ENCODE data around the gene AKT1.

The AKT1 gene

DNA sequence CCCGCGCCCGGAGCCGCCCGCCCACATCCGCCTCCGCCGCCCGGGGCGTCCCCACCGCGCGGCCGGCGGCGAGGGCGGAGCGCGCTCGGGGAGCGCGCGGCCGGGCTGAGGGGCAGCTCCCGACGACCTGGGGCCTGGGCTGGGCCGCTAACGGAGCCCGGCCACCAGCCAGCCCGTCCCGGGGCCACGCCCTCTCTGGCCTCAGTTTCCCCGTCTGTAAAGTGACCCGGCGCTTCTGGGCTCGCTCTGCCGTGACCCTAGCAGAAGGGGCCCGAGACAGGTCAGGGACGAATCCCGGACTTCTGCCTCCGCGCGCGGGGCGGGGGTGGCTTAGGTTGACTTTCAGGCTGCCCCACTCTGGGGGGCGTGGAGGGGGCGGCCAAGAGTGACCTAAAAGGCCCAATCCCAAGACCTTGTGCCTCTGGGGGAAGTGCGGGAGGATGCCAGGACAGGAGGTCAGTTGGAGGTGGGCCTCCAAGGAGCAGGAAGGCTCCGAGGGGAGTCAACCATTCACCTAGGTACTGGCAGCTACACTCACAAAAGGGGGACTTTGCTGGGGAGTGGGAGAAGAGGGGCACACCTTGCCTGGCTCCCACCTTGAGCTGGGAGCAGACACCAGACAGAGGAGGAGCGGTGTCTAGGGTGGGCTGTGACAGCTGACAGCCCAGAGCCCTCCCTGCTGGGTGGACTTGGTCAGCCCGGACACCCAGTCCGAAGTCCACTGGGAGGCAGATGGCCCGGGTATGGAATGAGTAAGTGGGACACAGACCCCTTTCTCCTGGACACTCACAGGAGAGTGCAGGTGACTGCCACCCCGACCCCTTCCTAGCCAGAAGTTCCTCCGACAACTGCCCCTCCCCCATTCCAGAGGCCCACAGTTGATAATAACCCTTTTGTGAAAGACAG is 486 bp upstream of the AKT1 start:
- DNase-seq (ENCODE audit: extremely low read depth, low read depth): no peak
- TF ChIP-seq, protein P1, sequence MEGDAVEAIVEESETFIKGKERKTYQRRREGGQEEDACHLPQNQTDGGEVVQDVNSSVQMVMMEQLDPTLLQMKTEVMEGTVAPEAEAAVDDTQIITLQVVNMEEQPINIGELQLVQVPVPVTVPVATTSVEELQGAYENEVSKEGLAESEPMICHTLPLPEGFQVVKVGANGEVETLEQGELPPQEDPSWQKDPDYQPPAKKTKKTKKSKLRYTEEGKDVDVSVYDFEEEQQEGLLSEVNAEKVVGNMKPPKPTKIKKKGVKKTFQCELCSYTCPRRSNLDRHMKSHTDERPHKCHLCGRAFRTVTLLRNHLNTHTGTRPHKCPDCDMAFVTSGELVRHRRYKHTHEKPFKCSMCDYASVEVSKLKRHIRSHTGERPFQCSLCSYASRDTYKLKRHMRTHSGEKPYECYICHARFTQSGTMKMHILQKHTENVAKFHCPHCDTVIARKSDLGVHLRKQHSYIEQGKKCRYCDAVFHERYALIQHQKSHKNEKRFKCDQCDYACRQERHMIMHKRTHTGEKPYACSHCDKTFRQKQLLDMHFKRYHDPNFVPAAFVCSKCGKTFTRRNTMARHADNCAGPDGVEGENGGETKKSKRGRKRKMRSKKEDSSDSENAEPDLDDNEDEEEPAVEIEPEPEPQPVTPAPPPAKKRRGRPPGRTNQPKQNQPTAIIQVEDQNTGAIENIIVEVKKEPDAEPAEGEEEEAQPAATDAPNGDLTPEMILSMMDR (IDR thresholded peaks at IDR 0.05; ENCODE audit: low read depth, low read length): no peak

DNA sequence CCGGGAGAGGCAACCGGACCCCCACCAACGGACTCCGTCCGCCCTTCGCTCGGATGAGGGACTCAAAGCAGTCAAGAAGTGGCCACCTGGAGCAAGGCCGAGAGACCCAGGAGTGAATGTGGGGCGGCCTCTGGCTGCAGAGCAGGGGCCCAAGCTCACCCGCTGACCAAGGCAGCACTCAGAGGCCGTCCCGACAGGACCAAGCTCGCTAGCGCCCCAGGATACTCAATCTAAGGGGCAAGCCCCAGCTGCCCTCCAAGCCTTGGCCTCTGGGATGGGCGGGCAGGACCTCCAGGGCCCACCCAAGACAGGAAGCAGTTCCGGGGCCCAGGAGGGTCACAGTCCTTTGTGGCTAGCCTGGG is 936 bp downstream of the AKT1 start:
- DNase-seq (ENCODE audit: extremely low read depth, low read depth): no peak

DNA sequence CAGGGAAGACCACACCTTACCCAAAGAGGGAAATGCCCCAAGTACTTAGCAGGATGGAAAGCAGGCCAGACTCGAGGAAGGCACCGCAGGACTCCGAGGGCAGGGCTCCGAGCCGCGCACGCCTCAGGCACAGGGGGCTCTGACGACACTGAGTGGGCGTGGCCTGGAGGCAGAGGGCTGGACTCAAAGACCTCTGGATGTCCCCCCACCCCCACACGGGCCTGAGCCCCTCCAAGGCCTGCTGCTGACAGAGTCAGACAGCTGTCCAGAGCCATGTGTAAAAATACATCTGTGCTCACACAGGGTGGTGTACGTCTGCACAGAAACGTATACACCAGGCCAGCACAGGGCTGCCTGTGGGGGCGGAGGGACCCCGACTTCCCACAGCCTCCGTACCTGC is 1.4 kb downstream of the AKT1 start:
- TF ChIP-seq, protein P1 (IDR thresholded peaks at IDR 0.05; ENCODE audit: low read depth, low read length): no peak
- no peak for DNase-seq (ENCODE audit: extremely low read depth, low read depth)

More for the DNA sequence above, 936 bp downstream of the AKT1 start:
- TF ChIP-seq, protein P1 (IDR thresholded peaks at IDR 0.05; ENCODE audit: low read depth, low read length): peak; percentile 7

DNA sequence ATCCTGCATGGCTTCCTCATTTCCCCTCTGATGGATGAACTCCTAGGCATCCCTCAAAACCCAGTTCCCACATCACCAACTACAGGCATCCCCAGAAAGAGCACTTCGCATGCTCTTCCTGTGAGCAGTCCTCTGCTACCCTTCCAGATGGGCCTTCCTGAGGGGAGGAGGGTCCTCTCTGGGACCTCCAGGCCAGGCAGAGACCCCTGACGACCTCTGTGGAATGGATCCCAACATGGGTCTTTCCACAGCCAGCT is 1.9 kb downstream of the AKT1 start:
- TF ChIP-seq, protein P1 (IDR thresholded peaks at IDR 0.05; ENCODE audit: low read depth, low read length): no peak
- DNase-seq (ENCODE audit: extremely low read depth, low read depth): no peak

DNA sequence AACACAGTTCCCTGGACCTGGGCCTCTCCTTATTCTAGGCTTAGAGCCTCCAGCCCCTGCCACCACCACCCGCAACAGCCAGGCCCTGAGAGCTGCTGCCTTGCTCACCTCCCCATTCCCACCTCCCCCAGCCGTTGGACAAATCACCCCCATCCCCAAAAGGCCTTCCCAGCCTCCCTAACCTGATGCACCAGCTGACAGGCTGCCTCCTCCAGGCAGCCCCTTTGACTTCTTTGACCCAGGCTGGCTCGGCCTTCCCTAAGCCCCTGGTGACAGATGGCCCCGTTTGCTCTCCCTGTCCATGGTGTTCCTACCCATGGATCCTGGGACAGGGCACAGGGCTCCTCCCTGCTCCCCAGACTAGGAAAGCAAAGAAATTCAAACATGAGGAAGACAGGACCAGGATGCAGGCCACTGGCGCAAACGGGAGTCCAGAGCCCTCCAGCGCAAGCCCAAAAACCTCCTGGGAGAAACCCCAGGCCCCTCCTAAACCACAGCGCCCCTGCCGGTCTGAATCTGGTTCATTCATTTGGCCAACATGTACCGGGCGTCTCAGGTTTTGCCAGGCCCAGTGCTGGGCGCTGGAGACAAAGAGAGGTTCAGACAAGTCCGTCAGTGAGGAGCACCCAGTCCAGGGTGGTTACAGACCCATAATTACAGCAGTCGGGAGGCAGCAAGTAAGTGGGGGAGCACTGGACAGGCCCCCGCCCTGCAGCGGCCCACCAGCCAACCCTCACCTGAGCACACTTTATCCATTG is 2.4 kb downstream of the AKT1 start:
- DNase-seq (ENCODE audit: extremely low read depth, low read depth): no peak
- TF ChIP-seq, protein P1 (IDR thresholded peaks at IDR 0.05; ENCODE audit: low read depth, low read length): no peak

DNA sequence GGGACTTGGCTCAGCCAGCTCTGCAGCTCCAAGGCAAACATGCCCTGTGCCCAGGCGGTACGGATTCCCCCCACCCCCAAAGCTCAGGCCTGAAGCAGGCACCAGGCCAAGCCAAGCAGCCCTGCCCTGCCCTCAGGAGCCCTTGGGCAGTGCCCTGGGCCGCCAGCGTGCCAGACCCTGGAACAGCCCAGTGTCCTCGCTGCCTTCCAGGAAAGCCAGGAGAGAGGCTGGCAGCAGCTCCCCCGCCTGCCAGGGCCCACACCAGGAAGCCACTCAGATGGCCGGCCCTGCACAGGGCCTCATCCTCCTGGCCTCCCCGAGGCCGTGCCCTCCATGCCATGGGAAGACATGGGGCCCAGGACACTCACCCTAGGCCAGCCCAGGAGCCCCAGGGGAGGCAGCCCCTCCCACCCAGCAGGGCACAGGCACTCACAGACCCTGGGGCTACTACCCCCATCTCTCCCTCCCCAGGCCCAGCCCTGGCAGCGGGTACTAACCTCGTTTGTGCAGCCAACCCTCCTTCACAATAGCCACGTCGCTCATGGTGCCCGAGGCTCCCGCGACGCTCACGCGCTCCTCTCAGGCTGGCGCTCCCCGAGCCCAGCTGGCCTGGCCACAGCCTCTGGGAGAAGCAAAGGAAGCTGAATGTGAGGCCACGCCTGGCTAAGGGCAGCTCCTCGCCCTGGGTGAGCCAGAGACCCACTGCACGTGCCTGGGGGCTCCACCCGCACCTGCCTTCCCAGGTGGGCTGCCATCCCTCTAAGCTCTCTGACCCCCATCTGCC is 3.3 kb downstream of the AKT1 start:
- TF ChIP-seq, protein P1 (IDR thresholded peaks at IDR 0.05; ENCODE audit: low read depth, low read length): no peak
- DNase-seq (ENCODE audit: extremely low read depth, low read depth): no peak

All from AG09319 (cell line).